Brain microvascular endothelial cell (primary cell): ENCODE results near the gene BAZ2A.
"Not testable (repeated sequence)": the region's sequence is repeated elsewhere in the genome, so short reads cannot be mapped to it uniquely, and the experiment has no call there.

Source experiments
- DNase-seq: peaks from one replicate; pipeline ENCODE4 v3.0.0-alpha.2; 2020
- H3K27ac ChIP-seq: fragments of 250-450 bp; sonication (Bioruptor Pico); 2 replicates; pipeline ENCODE4 v1.5.1; 2020; ENCODE audit warnings: mild to moderate bottlenecking, moderate library complexity
- H3K27me3 ChIP-seq: fragments of 250-450 bp; sonication (Bioruptor Pico); replicated peaks from 2 replicates; pipeline ENCODE4 v1.5.1; 2020; ENCODE audit warnings: mild to moderate bottlenecking
- H3K36me3 ChIP-seq: fragments of 250-450 bp; sonication (Bioruptor Pico); replicated peaks from 2 replicates; pipeline ENCODE4 v1.5.1; 2020; ENCODE audit warnings: mild to moderate bottlenecking
- H3K4me3 ChIP-seq: 2 replicates; pipeline ENCODE4 v1.5.1; 2011; ENCODE audit warnings: low read depth, mild to moderate bottlenecking, control low read depth, low read length, moderate library complexity
- CTCF ChIP-seq: IDR thresholded peaks from 2 replicates; pipeline ENCODE4 v1.5.1; 2011; ENCODE audit warnings: low read depth, mild to moderate bottlenecking, moderate library complexity, low read length, control low read depth, inconsistent platforms; ENCODE audit errors: missing control alignments
- in situ Hi-C: cut with HindIII; loops from 2 replicates; pipeline ENCODE4 v1.10.0; 2017; ENCODE audit warnings: low sequenced_read_pairs, low pct_ligation_motif_present

Gene BAZ2A

DNA sequence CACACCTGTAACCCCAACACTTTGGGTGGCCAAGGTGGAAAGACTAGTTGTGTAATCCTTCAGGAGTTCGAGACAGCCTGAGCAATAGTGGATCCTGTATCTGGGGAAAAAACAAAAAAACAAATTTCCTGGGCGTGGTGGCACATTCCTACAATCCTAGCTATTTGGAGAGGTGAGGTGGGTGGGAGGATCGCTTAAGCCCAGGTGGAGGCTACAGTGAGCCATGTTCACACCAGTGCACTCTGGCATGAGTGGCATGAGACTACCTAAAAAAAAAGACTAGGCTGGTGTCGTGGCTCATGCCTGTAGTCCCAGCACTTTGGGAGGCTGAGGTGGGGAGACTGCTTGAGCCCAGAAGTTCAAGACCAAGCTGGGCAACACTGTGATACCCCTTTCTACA is 40.7 kb upstream of the BAZ2A start:
- in situ Hi-C loops: no loop called here
- H3K4me3 ChIP-seq: no peak overlapping the region
- no peak for DNase-seq
- H3K27ac ChIP-seq: no peak overlapping the region
- H3K27me3 ChIP-seq: no peaks in the 10 kb centered on the region
- no peak for TF ChIP-seq CTCF
- peaks cover 51% of the 10 kb centered on the region for H3K36me3 ChIP-seq

- no peak for TF ChIP-seq CTCF
- H3K27me3 ChIP-seq: no peaks in the 10 kb centered on the region
- H3K36me3 ChIP-seq: peaks cover 63% of the 10 kb centered on the region
- no peak for DNase-seq
- in situ Hi-C loops: no loop called here
- H3K4me3 ChIP-seq: no peak overlapping the region
- no peak overlapping the region for H3K27ac ChIP-seq
These were observed 38.0 kb upstream of the BAZ2A start for GRCh38 chr12:56668197-56668457.

GRCh38 chr12:56661979-56662638 is 32.0 kb upstream of the BAZ2A start:
- in situ Hi-C loops: no loop called here
- DNase-seq: no peak
- Histone ChIP-seq H3K27me3 (no peaks in the 10 kb centered on the region), H3K4me3 (no peak overlapping the region), H3K27ac (no peak overlapping the region), H3K36me3 (peaks cover 22% of the 10 kb centered on the region)
- no peak for TF ChIP-seq CTCF

GRCh38 chr12:56661560-56661959 is 31.4 kb upstream of the BAZ2A start:
- Histone ChIP-seq H3K27ac (no peak overlapping the region), H3K36me3 (peaks cover 18% of the 10 kb centered on the region), H3K27me3 (no peaks in the 10 kb centered on the region), H3K4me3 (no peak overlapping the region)
- DNase-seq: no peak
- in situ Hi-C loops: no loop called here
- no peak for TF ChIP-seq CTCF

DNA sequence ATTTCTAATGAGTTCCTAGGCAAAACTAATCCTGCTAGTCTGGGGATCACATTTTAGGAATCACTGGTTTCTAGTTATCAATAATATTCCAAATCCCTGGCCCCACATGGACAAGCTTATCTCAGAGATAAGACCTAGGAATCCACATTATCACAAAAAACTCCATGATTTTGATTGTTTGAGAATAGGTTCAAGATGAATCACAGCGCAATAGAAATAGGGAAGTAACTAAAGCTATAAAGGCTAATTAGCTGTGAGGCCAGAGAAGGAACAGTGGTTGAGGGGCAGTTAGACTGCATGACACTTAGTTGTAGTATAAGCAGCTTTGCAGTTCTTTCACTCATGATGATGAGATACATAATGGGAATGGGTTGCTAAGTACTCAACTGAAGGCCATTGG is 28.8 kb upstream of the BAZ2A start:
- H3K27ac ChIP-seq: no peak overlapping the region
- no peak for TF ChIP-seq CTCF
- no peak for DNase-seq
- in situ Hi-C loops: no loop called here
- peaks cover 3% of the 10 kb centered on the region for H3K36me3 ChIP-seq
- H3K4me3 ChIP-seq: no peak overlapping the region
- H3K27me3 ChIP-seq: no peaks in the 10 kb centered on the region

DNA sequence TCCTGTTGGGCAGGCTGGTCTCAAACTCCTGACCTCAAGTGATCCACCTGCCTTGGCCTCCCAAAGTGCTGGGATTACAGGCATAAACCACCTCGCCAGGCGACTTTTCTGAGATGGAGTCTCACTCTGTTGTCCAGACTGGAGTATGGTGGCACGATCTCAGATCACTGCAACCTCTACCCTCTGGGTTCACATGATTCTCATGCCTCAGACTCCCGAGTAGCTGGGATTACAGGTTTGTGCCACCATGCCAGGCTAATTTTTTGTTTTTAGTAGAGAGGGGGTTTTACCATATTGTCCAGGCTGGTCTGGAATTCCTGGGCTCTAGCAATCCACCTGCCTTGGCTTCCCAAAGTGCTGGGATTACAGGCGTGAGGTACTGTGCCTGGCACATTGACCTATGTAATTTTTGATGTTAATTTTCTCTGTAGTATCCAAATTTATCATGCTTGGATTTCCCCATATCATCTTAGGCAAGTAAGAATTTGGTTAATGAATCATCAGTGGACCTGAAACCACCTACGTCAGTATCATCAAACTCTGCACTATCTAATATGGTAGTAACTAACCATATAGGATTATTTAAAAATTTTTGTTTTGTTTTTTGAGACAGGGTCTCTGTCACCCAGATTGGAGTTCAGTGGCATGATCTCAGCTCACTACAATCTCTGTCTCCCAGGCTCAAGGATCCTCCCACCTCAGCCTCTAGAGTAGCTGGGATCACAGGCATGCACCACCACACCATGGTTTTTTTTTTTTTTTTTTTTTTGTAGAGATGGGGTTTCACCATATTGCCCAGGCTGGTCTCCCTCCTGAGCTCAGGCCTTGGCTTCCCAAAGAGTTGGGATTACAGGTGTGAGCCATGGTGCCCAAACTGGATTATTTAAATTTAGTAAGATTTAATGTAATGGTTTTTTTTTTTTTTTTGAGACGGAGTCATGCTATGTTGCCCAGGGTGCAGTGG is 27.6 kb upstream of the BAZ2A start:
- TF ChIP-seq CTCF: no peak
- Histone ChIP-seq H3K27ac (no peak overlapping the region), H3K4me3 (no peak overlapping the region), H3K27me3 (no peaks in the 10 kb centered on the region), H3K36me3 (no peaks in the 10 kb centered on the region)
- in situ Hi-C loops: no loop called here
- no peak for DNase-seq

GRCh38 chr12:56653781-56654180 is 23.7 kb upstream of the BAZ2A start:
- H3K27me3 ChIP-seq, in situ Hi-C loops, H3K4me3 ChIP-seq, H3K36me3 ChIP-seq, DNase-seq, H3K27ac ChIP-seq: not testable (repeated sequence)

DNA sequence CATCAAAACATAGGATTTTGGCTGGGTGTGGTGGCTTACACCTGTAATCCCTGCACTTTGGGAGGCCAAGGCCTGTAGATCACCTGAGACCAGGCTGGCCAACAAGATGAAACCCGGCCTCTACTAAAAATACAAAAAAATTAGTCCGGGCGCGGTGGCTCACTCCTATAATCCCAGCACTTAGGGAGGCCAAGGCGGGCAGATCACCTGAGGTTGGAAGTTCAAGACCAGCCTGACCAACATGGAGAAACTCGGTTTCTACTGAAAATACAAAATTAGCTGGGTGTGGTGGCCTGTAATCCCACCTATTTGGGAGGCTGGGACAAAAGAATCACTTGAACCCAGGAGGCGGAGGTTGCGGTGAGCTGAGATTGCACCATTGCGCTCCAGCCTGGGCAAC is 17.9 kb upstream of the BAZ2A start:
- in situ Hi-C loops, H3K27ac ChIP-seq, DNase-seq, H3K27me3 ChIP-seq, H3K4me3 ChIP-seq: not testable (repeated sequence)
- H3K36me3 ChIP-seq: peaks cover 16% of the 10 kb centered on the region
